ENCODE results near the gene C19orf12.

Gene C19orf12

DNA sequence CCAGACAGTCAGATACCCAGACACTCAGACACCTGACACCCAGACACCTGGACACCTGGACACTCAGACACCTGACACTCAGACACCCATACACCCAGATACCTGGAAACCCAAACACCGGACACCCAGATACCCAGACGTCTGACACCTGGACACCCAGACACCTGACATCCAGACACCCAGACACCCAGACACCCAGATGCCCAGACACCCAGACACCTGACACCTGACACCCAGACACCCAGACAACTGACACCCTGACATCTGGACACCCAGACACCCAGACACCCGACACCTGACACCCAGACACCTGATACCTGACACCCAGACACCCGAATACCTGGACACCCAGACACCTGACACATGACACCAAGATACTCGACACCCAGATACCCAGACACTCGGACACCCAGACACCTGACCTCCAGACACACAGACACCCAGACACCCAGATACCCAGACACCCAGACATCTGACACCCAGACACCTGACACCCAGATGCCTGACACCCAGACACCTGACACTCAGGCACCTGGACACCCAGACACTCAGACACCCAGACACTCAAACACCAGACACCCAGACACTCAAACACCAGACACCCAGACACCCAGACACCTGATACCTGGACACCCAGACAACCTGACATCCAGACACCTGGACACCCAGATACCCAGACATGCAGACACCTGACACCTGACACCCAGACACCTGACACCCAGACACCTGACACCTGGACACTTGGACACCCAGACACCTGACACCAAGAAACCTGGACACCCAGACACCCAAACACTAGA lies 19.1 kb downstream of the C19orf12 start:
- TF ChIP-seq, protein P1, sequence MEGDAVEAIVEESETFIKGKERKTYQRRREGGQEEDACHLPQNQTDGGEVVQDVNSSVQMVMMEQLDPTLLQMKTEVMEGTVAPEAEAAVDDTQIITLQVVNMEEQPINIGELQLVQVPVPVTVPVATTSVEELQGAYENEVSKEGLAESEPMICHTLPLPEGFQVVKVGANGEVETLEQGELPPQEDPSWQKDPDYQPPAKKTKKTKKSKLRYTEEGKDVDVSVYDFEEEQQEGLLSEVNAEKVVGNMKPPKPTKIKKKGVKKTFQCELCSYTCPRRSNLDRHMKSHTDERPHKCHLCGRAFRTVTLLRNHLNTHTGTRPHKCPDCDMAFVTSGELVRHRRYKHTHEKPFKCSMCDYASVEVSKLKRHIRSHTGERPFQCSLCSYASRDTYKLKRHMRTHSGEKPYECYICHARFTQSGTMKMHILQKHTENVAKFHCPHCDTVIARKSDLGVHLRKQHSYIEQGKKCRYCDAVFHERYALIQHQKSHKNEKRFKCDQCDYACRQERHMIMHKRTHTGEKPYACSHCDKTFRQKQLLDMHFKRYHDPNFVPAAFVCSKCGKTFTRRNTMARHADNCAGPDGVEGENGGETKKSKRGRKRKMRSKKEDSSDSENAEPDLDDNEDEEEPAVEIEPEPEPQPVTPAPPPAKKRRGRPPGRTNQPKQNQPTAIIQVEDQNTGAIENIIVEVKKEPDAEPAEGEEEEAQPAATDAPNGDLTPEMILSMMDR (IDR thresholded peaks at IDR 0.05; ENCODE audit: low read depth, low read length) = no peak

DNA sequence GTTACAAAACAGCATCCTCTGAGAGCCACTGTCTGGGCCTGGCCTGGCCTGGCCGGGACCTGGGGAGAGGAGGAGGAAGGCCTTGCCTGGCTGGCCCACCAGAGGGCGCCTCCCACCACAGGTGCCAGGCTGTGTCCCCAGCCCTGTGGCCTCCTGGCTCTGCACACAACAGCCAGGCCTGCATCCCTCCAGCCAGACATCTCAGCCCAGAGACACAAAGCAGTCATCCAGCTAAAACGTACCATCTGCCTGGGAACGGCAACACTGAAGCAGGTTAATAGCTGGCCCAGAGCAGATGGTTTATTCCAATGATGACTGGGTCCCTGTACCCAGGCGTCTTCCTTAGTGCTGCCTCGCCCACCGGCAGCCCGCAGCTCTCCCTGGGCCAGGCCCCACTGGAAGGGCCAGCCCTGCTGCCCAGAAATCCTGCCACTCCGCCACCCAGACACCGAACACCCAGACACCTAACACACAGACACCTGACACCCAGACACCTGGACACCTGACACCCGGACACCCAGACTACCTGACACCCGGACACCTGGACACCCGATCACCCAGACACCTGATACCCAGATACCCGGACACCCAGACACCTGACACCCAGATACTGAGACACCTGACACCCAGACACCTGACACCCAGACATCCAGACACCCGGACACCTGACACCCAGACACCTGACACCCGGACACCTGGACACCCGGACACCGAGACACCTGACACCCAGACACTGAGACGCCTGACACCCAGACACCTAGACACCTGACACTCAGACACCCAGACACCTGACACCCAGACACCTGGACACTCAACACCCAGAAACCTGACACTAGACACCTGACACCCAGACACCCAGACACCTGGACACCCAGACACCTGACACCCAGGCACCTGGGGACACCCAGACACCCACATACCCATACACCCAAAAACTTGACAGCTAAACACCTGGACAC lies 20.1 kb downstream of the C19orf12 start:
- no peak overlapping the region for H3K4me3 ChIP-seq (ENCODE audit: low read depth, low read length)
- TF ChIP-seq, protein P1 (IDR thresholded peaks at IDR 0.05; ENCODE audit: low read depth, low read length) = peak; percentile 94

More for the DNA sequence above, 19.1 kb downstream of the C19orf12 start:
- no peak overlapping the region for H3K4me3 ChIP-seq (ENCODE audit: low read depth, low read length)

DNA sequence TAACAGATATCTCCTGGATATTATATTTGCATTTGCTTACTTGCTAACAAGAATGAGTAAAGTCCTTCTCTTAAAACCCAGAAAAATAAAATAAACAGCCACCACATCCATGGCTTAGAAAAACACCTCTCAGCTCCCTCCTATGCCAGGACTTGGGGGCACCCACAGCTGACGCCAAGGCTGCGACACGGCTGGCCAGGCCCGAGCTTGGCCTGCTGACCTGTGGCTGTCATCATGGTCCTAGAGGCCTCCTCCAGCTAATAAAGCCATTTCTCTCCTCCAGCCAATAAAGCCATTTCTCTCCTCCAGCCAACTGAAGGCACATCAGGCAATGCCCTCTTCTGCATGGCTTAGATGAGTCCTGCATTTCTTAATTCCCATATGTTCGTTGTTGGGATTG lies 20.9 kb downstream of the C19orf12 start:
- TF ChIP-seq, protein P1 (IDR thresholded peaks at IDR 0.05; ENCODE audit: low read depth, low read length) = no peak
- no peak overlapping the region for H3K4me3 ChIP-seq (ENCODE audit: low read depth, low read length)

DNA sequence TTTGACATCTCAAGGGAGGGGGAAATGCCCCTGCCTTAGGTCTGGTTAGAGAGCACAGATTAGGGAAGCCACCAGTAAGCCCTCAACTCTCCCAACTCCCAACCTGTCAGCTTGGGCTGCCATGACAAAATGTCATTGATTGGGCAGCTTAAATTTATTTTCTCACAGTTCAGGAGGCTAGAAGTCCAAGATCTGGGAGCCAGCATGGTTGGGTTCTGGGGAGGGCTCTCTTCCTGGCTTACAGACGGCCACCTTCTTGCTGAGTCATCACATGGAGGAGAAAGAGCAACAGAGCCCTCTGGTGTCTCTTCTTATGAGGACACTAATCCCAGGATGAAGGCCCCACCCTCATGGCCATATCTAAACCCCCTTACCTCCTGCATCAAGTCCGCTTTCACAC lies 24.2 kb downstream of the C19orf12 start:
- TF ChIP-seq, protein P1 (IDR thresholded peaks at IDR 0.05; ENCODE audit: low read depth, low read length) = peak; percentile 22; the same call in 1 of the 2 replicates
- no peak overlapping the region for H3K4me3 ChIP-seq (ENCODE audit: low read depth, low read length)

DNA sequence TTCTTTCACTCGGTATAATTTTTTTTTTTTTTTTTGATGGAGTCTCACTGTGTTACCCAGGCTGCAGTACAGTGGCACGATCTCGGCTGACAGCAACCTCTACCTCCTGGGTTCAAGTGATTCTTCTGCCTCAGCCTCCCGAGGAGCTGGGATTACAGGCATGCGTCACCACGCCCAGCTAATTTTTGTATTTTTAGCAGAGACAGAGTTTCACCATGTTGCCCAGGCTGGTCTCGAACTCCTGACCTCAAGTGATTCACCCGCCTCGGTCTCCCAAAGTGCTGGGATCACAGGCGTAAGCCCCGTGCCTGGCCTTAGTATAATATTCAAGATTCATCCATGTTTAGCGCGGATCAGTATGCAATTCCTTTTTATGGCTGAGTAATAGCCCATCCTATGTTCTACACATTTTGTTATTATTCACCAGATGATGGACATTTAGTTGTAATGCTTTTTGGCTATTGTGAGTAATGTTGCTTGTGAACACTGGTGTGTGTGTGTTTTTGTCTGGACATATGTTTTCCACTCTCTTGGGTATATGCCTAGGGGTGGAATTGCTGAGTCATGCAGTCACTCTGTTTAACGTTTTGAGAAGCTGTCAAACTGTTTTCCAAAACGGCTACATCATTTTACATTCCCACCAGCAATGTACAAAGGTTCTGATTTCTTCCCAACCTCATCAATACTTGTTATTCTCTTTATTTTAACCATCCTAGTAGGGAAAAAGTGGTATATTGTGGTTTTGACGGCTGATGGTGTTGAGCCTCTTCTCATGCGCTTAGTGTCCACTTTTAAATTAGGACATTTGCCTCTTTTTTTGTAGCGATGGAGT lies 26.9 kb downstream of the C19orf12 start:
- TF ChIP-seq, protein P1 (IDR thresholded peaks at IDR 0.05; ENCODE audit: low read depth, low read length) = no peak
- no peak overlapping the region for H3K4me3 ChIP-seq (ENCODE audit: low read depth, low read length)

DNA sequence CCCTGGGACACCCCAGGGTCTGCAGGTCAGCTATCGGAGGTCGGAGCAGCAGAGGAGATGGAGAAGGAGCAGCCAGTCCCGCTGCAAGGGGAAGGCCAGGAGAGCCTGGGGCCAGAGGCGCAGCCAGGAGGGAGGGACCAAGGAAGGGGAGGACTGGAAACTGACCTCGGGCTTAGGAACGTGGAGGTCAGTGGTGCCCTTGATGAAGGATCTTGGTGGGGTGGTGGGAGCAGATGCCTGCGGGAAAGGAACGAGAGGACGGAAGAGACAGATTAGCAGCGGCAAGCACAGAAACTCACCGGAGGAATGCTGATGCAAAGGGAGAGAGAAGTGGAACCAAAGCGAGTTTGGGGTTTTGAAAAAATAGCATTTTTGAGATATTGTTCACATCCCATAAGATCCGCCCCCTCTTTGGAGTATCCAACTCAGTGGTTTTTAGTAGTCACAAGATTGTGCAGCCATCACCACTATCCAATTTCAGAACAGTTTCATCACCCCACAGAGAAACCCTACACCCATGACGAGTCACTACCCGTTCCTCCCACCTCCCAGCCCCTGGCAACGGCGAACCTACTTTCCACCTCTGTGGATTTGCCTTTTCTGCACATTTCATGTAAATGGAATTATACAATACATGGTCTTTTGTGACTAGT lies 27.7 kb downstream of the C19orf12 start:
- H3K4me3 ChIP-seq (ENCODE audit: low read depth, low read length) = peak overlapping the region; percentile 53
- TF ChIP-seq, protein P1 (IDR thresholded peaks at IDR 0.05; ENCODE audit: low read depth, low read length) = no peak
